BJ (cell line): ENCODE measurements around the gene XRCC5. TPM values are rescaled to one million over a fixed set of nuclear protein-coding genes. Genes with fewer than 3 reads are reported as not detected.

Experiments
- CTCF ChIA-PET: fragments of 350-600 bp; formaldehyde crosslinking; extraction: SDS; loops from one replicate; lab custom pipeline; 2021; ENCODE audit warnings: antibody characterized with exemption, inconsistent platforms; lab: Yijun Ruan, JAX
- POLR2A ChIA-PET: fragments of 300-600 bp; sonication (Branson Sonifier 250); formaldehyde crosslinking; extraction: SDS; loops from one replicate; lab custom pipeline; 2021; ENCODE audit warnings: antibody characterized with exemption; lab: Charles Lee
- DNase-seq: peaks from one replicate; pipeline ENCODE4 v3.0.0-alpha.2; 2011; ENCODE audit warnings: low read depth
- H3K27me3 ChIP-seq: 2 replicates; pipeline ENCODE4 v1.6.0; 2011; ENCODE audit warnings: low read length; ENCODE audit not compliant: control insufficient read depth, insufficient read depth
- H3K36me3 ChIP-seq: 2 replicates; pipeline ENCODE4 v1.5.1; 2011; ENCODE audit warnings: low read length; ENCODE audit not compliant: control insufficient read depth, insufficient read depth
- H3K4me3 ChIP-seq: 2 replicates; pipeline ENCODE4 v1.5.1; 2011; ENCODE audit warnings: low read depth, mild to moderate bottlenecking, control low read depth, low read length
- polyA plus RNA-seq: library from polyadenylated mRNA; depleted of rRNA; stranded (reverse); fragments of >200 nt; gene quantifications from 2 replicates; pipeline ENCODE4 v1.2.3, GENCODE V29; 2011
- TF ChIP-seq, protein P1 (sequence below): IDR thresholded peaks from 2 replicates; pipeline ENCODE4 v1.5.1; 2011; ENCODE audit warnings: low read depth, mild to moderate bottlenecking, control low read depth, inconsistent platforms, low read length, moderate library complexity; ENCODE audit not compliant: insufficient read depth

Gene XRCC5
- polyA plus RNA-seq, 1 experiment = 252 TPM

DNA sequence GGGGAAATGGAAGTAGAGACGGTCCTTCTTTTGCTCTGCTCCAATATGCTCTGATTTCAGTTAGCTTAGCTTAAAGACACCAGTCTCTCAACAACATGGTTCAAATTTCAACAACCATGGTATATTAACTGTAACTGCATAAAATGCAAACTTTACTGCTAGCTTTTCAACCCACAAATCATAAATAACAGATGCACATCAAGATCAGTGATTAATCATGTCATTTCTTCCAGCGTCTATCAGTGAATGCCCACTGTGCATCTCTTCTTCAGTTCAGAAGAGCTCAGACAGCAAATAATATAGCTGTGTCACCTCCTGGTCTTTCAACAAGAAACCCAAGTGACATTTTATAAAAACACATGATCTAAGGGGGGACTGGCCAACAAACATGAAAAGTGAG is 40.1 kb upstream of the XRCC5 start:
- no peaks in the 10 kb centered on the region for H3K27me3 ChIP-seq
- TF ChIP-seq, protein P1, sequence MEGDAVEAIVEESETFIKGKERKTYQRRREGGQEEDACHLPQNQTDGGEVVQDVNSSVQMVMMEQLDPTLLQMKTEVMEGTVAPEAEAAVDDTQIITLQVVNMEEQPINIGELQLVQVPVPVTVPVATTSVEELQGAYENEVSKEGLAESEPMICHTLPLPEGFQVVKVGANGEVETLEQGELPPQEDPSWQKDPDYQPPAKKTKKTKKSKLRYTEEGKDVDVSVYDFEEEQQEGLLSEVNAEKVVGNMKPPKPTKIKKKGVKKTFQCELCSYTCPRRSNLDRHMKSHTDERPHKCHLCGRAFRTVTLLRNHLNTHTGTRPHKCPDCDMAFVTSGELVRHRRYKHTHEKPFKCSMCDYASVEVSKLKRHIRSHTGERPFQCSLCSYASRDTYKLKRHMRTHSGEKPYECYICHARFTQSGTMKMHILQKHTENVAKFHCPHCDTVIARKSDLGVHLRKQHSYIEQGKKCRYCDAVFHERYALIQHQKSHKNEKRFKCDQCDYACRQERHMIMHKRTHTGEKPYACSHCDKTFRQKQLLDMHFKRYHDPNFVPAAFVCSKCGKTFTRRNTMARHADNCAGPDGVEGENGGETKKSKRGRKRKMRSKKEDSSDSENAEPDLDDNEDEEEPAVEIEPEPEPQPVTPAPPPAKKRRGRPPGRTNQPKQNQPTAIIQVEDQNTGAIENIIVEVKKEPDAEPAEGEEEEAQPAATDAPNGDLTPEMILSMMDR = no peak
- no peaks in the 10 kb centered on the region for H3K36me3 ChIP-seq
- no peak for DNase-seq
- CTCF ChIA-PET = no interaction called here
- H3K4me3 ChIP-seq = no peak overlapping the region
- POLR2A ChIA-PET = no interaction called here

DNA sequence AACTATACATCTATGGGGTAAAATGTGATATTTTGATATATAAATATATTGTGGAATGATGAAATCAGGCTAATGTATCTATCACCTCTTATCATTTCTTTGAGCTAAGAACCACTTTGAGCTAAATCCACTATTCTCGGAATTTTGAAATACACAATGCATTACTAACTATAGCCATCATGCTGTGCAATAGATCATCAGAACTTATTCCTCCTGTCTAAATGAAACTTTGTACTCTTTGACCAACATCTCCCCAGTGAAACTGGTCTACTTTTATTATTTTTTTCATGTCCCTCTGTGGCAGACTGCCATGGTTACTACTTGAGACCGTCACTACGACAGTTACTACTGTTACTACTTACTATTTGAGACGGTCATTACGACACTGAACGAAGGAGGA is 39.0 kb upstream of the XRCC5 start:
- no peak overlapping the region for H3K4me3 ChIP-seq
- ChIA-PET POLR2A (no interaction called here), CTCF (no interaction called here)
- TF ChIP-seq, protein P1 = no peak
- H3K27me3 ChIP-seq = no peaks in the 10 kb centered on the region
- DNase-seq = no peak
- H3K36me3 ChIP-seq = no peaks in the 10 kb centered on the region

DNA sequence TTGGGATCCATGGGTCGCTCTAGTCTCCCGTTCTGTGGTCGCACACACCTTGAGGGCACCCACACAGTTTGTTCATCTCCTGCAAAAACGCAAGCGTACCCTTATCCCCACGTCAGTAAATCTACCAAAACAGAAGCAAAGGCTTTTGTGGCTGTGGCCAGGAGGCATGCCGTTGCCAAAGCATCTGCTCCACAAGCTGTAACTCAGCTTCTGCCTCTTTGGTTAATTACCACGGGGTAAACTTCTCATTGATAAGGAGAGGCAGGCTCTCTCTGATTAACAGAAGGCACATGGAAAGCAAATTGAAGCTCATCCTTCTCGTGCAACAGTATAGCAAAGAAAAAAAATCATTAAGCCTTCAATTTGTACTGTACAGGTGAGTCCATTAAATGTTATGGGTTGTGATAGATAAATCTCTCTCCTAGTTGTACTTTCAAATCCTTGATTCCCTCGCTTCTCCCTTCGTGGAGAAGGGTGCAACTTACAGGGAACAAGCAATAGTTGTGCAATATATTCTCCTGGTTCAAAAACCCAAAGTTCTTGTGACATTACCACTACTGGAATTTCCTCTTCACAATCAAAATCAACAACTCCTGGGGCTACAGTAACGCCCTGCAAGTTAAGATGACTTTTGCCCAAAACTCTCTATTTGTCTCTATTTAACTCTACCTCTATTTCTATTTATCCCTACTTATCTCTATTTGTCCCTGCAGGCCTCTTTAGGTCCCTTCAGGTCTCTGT is 37.9 kb upstream of the XRCC5 start:
- ChIA-PET POLR2A (no interaction called here), CTCF (interaction anchor here (0.5 kb wide), 1 partner anchor 781 kb away, joined by 3 read pairs; no protein-coding TSS in a partner anchor)
- Histone ChIP-seq H3K36me3 (no peaks in the 10 kb centered on the region), H3K4me3 (no peak overlapping the region), H3K27me3 (no peaks in the 10 kb centered on the region)
- TF ChIP-seq, protein P1 = no peak
- no peak for DNase-seq

- Histone ChIP-seq H3K4me3 (no peak overlapping the region), H3K27me3 (no peaks in the 10 kb centered on the region), H3K36me3 (no peaks in the 10 kb centered on the region)
- DNase-seq = no peak
- ChIA-PET CTCF (no interaction called here), POLR2A (no interaction called here)
- TF ChIP-seq, protein P1 = no peak
These were observed 36.7 kb upstream of the XRCC5 start for GRCh38 chr2:216072473-216072872.

- POLR2A ChIA-PET = no interaction called here
- CTCF ChIA-PET = interaction anchor here (1.1 kb wide), 1 partner anchor 15 kb away, joined by 3 read pairs; no protein-coding TSS in a partner anchor
- Histone ChIP-seq H3K36me3 (no peaks in the 10 kb centered on the region), H3K4me3 (no peak overlapping the region), H3K27me3 (no peaks in the 10 kb centered on the region)
- no peak for DNase-seq
- TF ChIP-seq, protein P1 = no peak
These were observed 35.4 kb upstream of the XRCC5 start for GRCh38 chr2:216073773-216074172.
